ENCODE data around the gene ATF6B.

ATF6B gene

GRCh38 chr6:32107406-32107805 lies 20.6 kb downstream of the ATF6B start:
- no peak for TF ChIP-seq CTCF (IDR thresholded peaks at IDR 0.05)

- TF ChIP-seq CTCF (IDR thresholded peaks at IDR 0.05): no peak
Measured at GRCh38 chr6:32105433-32105832, 22.6 kb downstream of the ATF6B start.

GRCh38 chr6:32102255-32102654 lies 25.8 kb downstream of the ATF6B start:
- TF ChIP-seq CTCF (IDR thresholded peaks at IDR 0.05): no peak

GRCh38 chr6:32097364-32097763 lies 30.7 kb downstream of the ATF6B start:
- TF ChIP-seq CTCF (IDR thresholded peaks at IDR 0.05): no peak

- no peak for TF ChIP-seq CTCF (IDR thresholded peaks at IDR 0.05)
Measured at GRCh38 chr6:32096394-32097258, 31.4 kb downstream of the ATF6B start.

GRCh38 chr6:32096087-32096393 lies 32.0 kb downstream of the ATF6B start:
- no peak for TF ChIP-seq CTCF (IDR thresholded peaks at IDR 0.05)

- TF ChIP-seq CTCF (IDR thresholded peaks at IDR 0.05): no peak
Measured at GRCh38 chr6:32095338-32096086, 32.5 kb downstream of the ATF6B start.
